Mesothelial cell of epicardium (in vitro differentiated cells): ENCODE measurements around the gene WASHC3. TPM values are rescaled to one million over a fixed set of nuclear protein-coding genes. Genes with fewer than 3 reads are reported as not detected.
"Not testable (repeated sequence)": the region's sequence is repeated elsewhere in the genome, so short reads cannot be mapped to it uniquely, and the experiment has no call there.

Source experiments
- DNase-seq, 2 experiments: peaks; one replicate each; pipeline ENCODE4 v3.0.0; 2021; ENCODE audit warnings: low spot score in 2 of 2; ENCODE audit not compliant: unreplicated experiment in 2 of 2
- H3K27ac Mint-ChIP-seq: 2 replicates; pipeline ENCODE4 v1.8.0; 2021; ENCODE audit warnings: mixed read lengths
- H3K27me3 Mint-ChIP-seq: 2 replicates; pipeline ENCODE4 v1.8.0; 2021; ENCODE audit warnings: low read depth, mixed read lengths
- H3K36me3 Mint-ChIP-seq: 2 replicates; pipeline ENCODE4 v1.8.0; 2021; ENCODE audit warnings: mixed read lengths
- H3K4me1 Mint-ChIP-seq: 2 replicates; pipeline ENCODE4 v1.8.0; 2021; ENCODE audit warnings: mixed read lengths
- H3K4me3 Mint-ChIP-seq: 2 replicates; pipeline ENCODE4 v1.8.0; 2021; ENCODE audit warnings: mild to moderate bottlenecking, moderate library complexity, mixed read lengths
- H3K9me3 Mint-ChIP-seq: 2 replicates; pipeline ENCODE4 v1.8.0; 2021; ENCODE audit warnings: mixed read lengths
- CTCF ChIP-seq: fragments of 200-600 bp; sonication (generic); IDR thresholded peaks from one replicate; pipeline ENCODE4 v1.5.0; 2021; ENCODE audit warnings: antibody characterized with exemption; ENCODE audit not compliant: unreplicated experiment
- total RNA-seq: library from RNA; stranded (reverse); gene quantifications from 3 replicates; pipeline ENCODE4 v1.2.1, GENCODE V29; 2021

The WASHC3 gene
- total RNA-seq, 1 donor from 2014 or later = 28.5 TPM

- Mint-ChIP-seq H3K36me3 (peaks cover 4% of the 10 kb centered on the region), H3K9me3 (no peaks in the 10 kb centered on the region), H3K27ac (no peak overlapping the region), H3K27me3 (no peaks in the 10 kb centered on the region), H3K4me3 (no peak overlapping the region), H3K4me1 (peaks cover 5% of the 10 kb centered on the region)
- no peak for TF ChIP-seq CTCF
- no peak for DNase-seq
Measured at GRCh38 chr12:102026728-102027127, 35.1 kb downstream of the WASHC3 start.

GRCh38 chr12:102024765-102025164 lies 37.0 kb downstream of the WASHC3 start:
- peaks cover 4% of the 10 kb centered on the region for H3K36me3 Mint-ChIP-seq
- H3K27me3 Mint-ChIP-seq = no peaks in the 10 kb centered on the region
- H3K27ac Mint-ChIP-seq = no peak overlapping the region
- peaks cover 5% of the 10 kb centered on the region for H3K4me1 Mint-ChIP-seq
- H3K9me3 Mint-ChIP-seq = no peaks in the 10 kb centered on the region
- H3K4me3 Mint-ChIP-seq = no peak overlapping the region
- no peak for DNase-seq
- TF ChIP-seq CTCF = no peak

GRCh38 chr12:102023343-102023930 lies 38.4 kb downstream of the WASHC3 start:
- Mint-ChIP-seq H3K27ac (no peak overlapping the region), H3K4me3 (no peak overlapping the region), H3K36me3 (peaks cover 6% of the 10 kb centered on the region), H3K4me1 (peaks cover 2% of the 10 kb centered on the region), H3K27me3 (no peaks in the 10 kb centered on the region), H3K9me3 (no peaks in the 10 kb centered on the region)
- no peak for DNase-seq
- no peak for TF ChIP-seq CTCF

GRCh38 chr12:102022286-102022685 lies 39.5 kb downstream of the WASHC3 start:
- no peak overlapping the region for H3K4me3 Mint-ChIP-seq
- H3K36me3 Mint-ChIP-seq = peaks cover 13% of the 10 kb centered on the region
- DNase-seq = no peak
- no peaks in the 10 kb centered on the region for H3K27me3 Mint-ChIP-seq
- peaks cover 2% of the 10 kb centered on the region for H3K4me1 Mint-ChIP-seq
- H3K27ac Mint-ChIP-seq = no peak overlapping the region
- no peak for TF ChIP-seq CTCF
- peaks cover 4% of the 10 kb centered on the region for H3K9me3 Mint-ChIP-seq

GRCh38 chr12:102021540-102022246 lies 40.1 kb downstream of the WASHC3 start:
- no peak for TF ChIP-seq CTCF
- Mint-ChIP-seq H3K36me3 (peaks cover 15% of the 10 kb centered on the region), H3K4me1 (peaks cover 2% of the 10 kb centered on the region), H3K27me3 (no peaks in the 10 kb centered on the region), H3K9me3 (peaks cover 4% of the 10 kb centered on the region), H3K27ac (no peak overlapping the region), H3K4me3 (no peak overlapping the region)
- no peak for DNase-seq

GRCh38 chr12:102018607-102019006 lies 43.2 kb downstream of the WASHC3 start:
- not testable (repeated sequence) for H3K27me3 Mint-ChIP-seq, H3K4me1 Mint-ChIP-seq, H3K9me3 Mint-ChIP-seq, H3K27ac Mint-ChIP-seq, DNase-seq, H3K4me3 Mint-ChIP-seq
- H3K36me3 Mint-ChIP-seq = peaks cover 11% of the 10 kb centered on the region
